CD4-positive, alpha-beta memory T cell (primary cell): Measurements from ENCODE around the gene TVP23B. TPM values are rescaled to one million over a fixed set of nuclear protein-coding genes. Genes with fewer than 3 reads are reported as not detected.
"Not testable (repeated sequence)": the region's sequence is repeated elsewhere in the genome, so short reads cannot be mapped to it uniquely, and the experiment has no call there.

Experiments
- CTCF ChIA-PET: fragments of 350-600 bp; sonication (Branson Sonifier 250); formaldehyde crosslinking; loops from one replicate; lab custom pipeline; 2021; ENCODE audit warnings: inconsistent platforms; ENCODE audit not compliant: partially characterized antibody; lab: Charles Lee
- POLR2A ChIA-PET: fragments of 350-600 bp; sonication (Branson Sonifier 250); formaldehyde crosslinking; loops from one replicate; lab custom pipeline; 2021; ENCODE audit not compliant: partially characterized antibody; lab: Charles Lee
- DNase-seq, 5 donors: peaks; one replicate each; pipeline versions ENCODE4 v3.0.0 to v3.0.0-alpha.2; 2020 to 2022; ENCODE audit warnings: mixed read lengths in 1 of 5
- H3K27ac ChIP-seq: one replicate; pipeline ENCODE4 v1.7.0; 2013; ENCODE audit warnings: low read depth, low read length
- H3K27me3 ChIP-seq: 2 replicates; pipeline ENCODE4 v1.7.0; 2013; ENCODE audit warnings: mild to moderate bottlenecking, low read length, moderate library complexity; ENCODE audit not compliant: insufficient read depth
- H3K36me3 ChIP-seq: 2 replicates; pipeline ENCODE4 v1.7.0; 2013; ENCODE audit warnings: mild to moderate bottlenecking, low read length, moderate library complexity; ENCODE audit not compliant: insufficient read depth
- H3K4me1 ChIP-seq: 2 replicates; pipeline ENCODE4 v1.7.0; 2013; ENCODE audit warnings: mild to moderate bottlenecking, low read length, moderate library complexity; ENCODE audit not compliant: insufficient read depth
- H3K4me3 ChIP-seq, 2 donors: one replicate each; pipeline ENCODE4 v1.7.0; 2013; ENCODE audit warnings: low read length in 2 of 2, mild to moderate bottlenecking in 1 of 2
- H3K9me3 ChIP-seq, 2 donors: one replicate each; pipeline ENCODE4 v1.7.0; 2013; ENCODE audit warnings: low read length in 2 of 2, control low read depth in 1 of 2; ENCODE audit not compliant: control insufficient read depth in 1 of 2
- H3K27ac Mint-ChIP-seq, 7 donors: one replicate each; pipeline ENCODE4 v1.8.0; 2020 to 2021; ENCODE audit warnings: mixed read lengths in 7 of 7, mild to moderate bottlenecking in 6 of 7, inconsistent platforms in 3 of 7, moderate library complexity in 3 of 7
- H3K27me3 Mint-ChIP-seq, 2 donors: one replicate each; pipeline ENCODE4 v1.8.0; 2020 to 2021; ENCODE audit warnings: mixed read lengths in 2 of 2
- H3K36me3 Mint-ChIP-seq, 2 donors: one replicate each; pipeline ENCODE4 v1.8.0; 2020 to 2021; ENCODE audit warnings: mixed read lengths in 2 of 2, inconsistent platforms in 1 of 2, mild to moderate bottlenecking in 1 of 2
- H3K4me1 Mint-ChIP-seq, 4 donors: one replicate each; pipeline ENCODE4 v1.8.0; 2020 to 2021; ENCODE audit warnings: mixed read lengths in 4 of 4, mild to moderate bottlenecking in 1 of 4
- H3K4me3 Mint-ChIP-seq, 8 donors: one replicate each; pipeline ENCODE4 v1.8.0; 2020 to 2021; ENCODE audit warnings: mixed read lengths in 8 of 8, mild to moderate bottlenecking in 7 of 8, moderate library complexity in 6 of 8, inconsistent platforms in 3 of 8
- H3K9me3 Mint-ChIP-seq, 8 donors: one replicate each; pipeline ENCODE4 v1.8.0; 2020 to 2021; ENCODE audit warnings: mixed read lengths in 8 of 8, mild to moderate bottlenecking in 5 of 8, inconsistent platforms in 3 of 8, moderate library complexity in 1 of 8
- intact Hi-C: fragments of 100-400 bp; cut with micrococcal nuclease; formaldehyde crosslinking; loops from one replicate; pipeline ENCODE4 v1.15.1; 2023
- polyA plus RNA-seq, 2 donors: library from polyadenylated mRNA; unstranded; fragments of 300-500 nt; fragmentation: Illumina TruSeq; gene quantifications; one replicate each; pipeline ENCODE4 v1.2.3, GENCODE V29; 2021
- total RNA-seq, 2 experiments: library from RNA; stranded (reverse); gene quantifications; one replicate each; pipeline ENCODE4 v1.2.3, GENCODE V29; 2021

TVP23B gene
- 10 to 100 TPM; 37.3 to 38.6 TPM for total RNA-seq
- polyA plus RNA-seq, result 10 to 100 TPM; 53.0 to 69.0 TPM

GRCh38 chr17:18780991-18781718 is at the start of gene TVP23B:
Gene TVP23B, plus strand, starts transcription at chr17:18781183. Its CDS starts 111 bp downstream, at chr17:18781294.
- peak; percentile 87 to 95 (median 89) for DNase-seq
- H3K27ac ChIP-seq, result peak within 1 kb of the TSS; percentile 72
- intact Hi-C loops, result loop anchor here (2.0 kb wide), 1 partner anchor 76 kb away; no protein-coding TSS in a partner anchor
- H3K4me3 ChIP-seq, result peak within 1 kb of the TSS; percentile 36 to 44
- H3K36me3 ChIP-seq, CTCF ChIA-PET, H3K9me3 Mint-ChIP-seq, H3K27me3 Mint-ChIP-seq, POLR2A ChIA-PET, H3K9me3 ChIP-seq, H3K27me3 ChIP-seq: not testable (repeated sequence)
- H3K27ac Mint-ChIP-seq, result peak within 1 kb of the TSS; percentile 96 to 98 (median 98)
- H3K4me1 ChIP-seq, result peaks cover 11% of the 10 kb centered on the region
- peaks cover 0 to 11% of the 10 kb centered on the region in 2 donors for H3K36me3 Mint-ChIP-seq
- peak within 1 kb of the TSS; percentile 91 to 96 (median 93) for H3K4me3 Mint-ChIP-seq
- H3K4me1 Mint-ChIP-seq, result peaks cover 18 to 32% (median 23%) of the 10 kb centered on the region in 4 donors

GRCh38 chr17:18732438-18732837 is 48.5 kb upstream of the TVP23B start:
- DNase-seq, H3K36me3 ChIP-seq, H3K9me3 Mint-ChIP-seq, H3K4me1 ChIP-seq, H3K36me3 Mint-ChIP-seq, H3K27ac Mint-ChIP-seq, H3K27me3 Mint-ChIP-seq, H3K4me3 ChIP-seq, H3K27ac ChIP-seq, H3K27me3 ChIP-seq, H3K9me3 ChIP-seq, H3K4me3 Mint-ChIP-seq, CTCF ChIA-PET, intact Hi-C loops, POLR2A ChIA-PET, H3K4me1 Mint-ChIP-seq: not testable (repeated sequence)

GRCh38 chr17:18733350-18733749 is 47.6 kb upstream of the TVP23B start:
- H3K36me3 ChIP-seq, H3K4me1 ChIP-seq, POLR2A ChIA-PET, H3K4me3 Mint-ChIP-seq, CTCF ChIA-PET, H3K27ac ChIP-seq, H3K9me3 Mint-ChIP-seq, H3K27me3 ChIP-seq, intact Hi-C loops, H3K4me1 Mint-ChIP-seq, DNase-seq, H3K27me3 Mint-ChIP-seq, H3K4me3 ChIP-seq, H3K27ac Mint-ChIP-seq, H3K36me3 Mint-ChIP-seq, H3K9me3 ChIP-seq: not testable (repeated sequence)

GRCh38 chr17:18739616-18740391 is 41.2 kb upstream of the TVP23B start:
- POLR2A ChIA-PET, H3K4me3 ChIP-seq, intact Hi-C loops, H3K9me3 ChIP-seq, H3K9me3 Mint-ChIP-seq, H3K4me1 Mint-ChIP-seq, H3K36me3 ChIP-seq, H3K36me3 Mint-ChIP-seq, H3K27me3 ChIP-seq, DNase-seq, H3K4me1 ChIP-seq, H3K27ac ChIP-seq, CTCF ChIA-PET, H3K27me3 Mint-ChIP-seq, H3K27ac Mint-ChIP-seq, H3K4me3 Mint-ChIP-seq: not testable (repeated sequence)

- H3K36me3 ChIP-seq, H3K4me3 Mint-ChIP-seq, H3K27ac Mint-ChIP-seq, H3K27me3 ChIP-seq, H3K27ac ChIP-seq, intact Hi-C loops, CTCF ChIA-PET, H3K36me3 Mint-ChIP-seq, DNase-seq, H3K9me3 ChIP-seq, POLR2A ChIA-PET, H3K4me3 ChIP-seq, H3K27me3 Mint-ChIP-seq, H3K4me1 Mint-ChIP-seq, H3K4me1 ChIP-seq, H3K9me3 Mint-ChIP-seq: not testable (repeated sequence)
These were observed 39.8 kb upstream of the TVP23B start for GRCh38 chr17:18741228-18741627.

- H3K36me3 ChIP-seq, H3K4me1 ChIP-seq, H3K27ac Mint-ChIP-seq, H3K9me3 Mint-ChIP-seq, CTCF ChIA-PET, H3K27me3 Mint-ChIP-seq, H3K27me3 ChIP-seq, DNase-seq, H3K4me3 ChIP-seq, H3K27ac ChIP-seq, H3K9me3 ChIP-seq, H3K4me1 Mint-ChIP-seq, POLR2A ChIA-PET, H3K36me3 Mint-ChIP-seq, intact Hi-C loops, H3K4me3 Mint-ChIP-seq: not testable (repeated sequence)
These were observed 37.1 kb upstream of the TVP23B start, which contains the start of gene FBXW10 for GRCh38 chr17:18743699-18744421. Gene FBXW10, plus strand, starts transcription at chr17:18744054. Its CDS starts 191 bp downstream, at chr17:18744245.

- H3K27me3 ChIP-seq, H3K4me3 Mint-ChIP-seq, intact Hi-C loops, DNase-seq, H3K36me3 ChIP-seq, H3K27me3 Mint-ChIP-seq, H3K27ac Mint-ChIP-seq, H3K9me3 Mint-ChIP-seq, POLR2A ChIA-PET, H3K4me1 Mint-ChIP-seq, H3K36me3 Mint-ChIP-seq, H3K4me1 ChIP-seq, H3K9me3 ChIP-seq, H3K27ac ChIP-seq, H3K4me3 ChIP-seq, CTCF ChIA-PET: not testable (repeated sequence)
These were observed 36.3 kb upstream of the TVP23B start for GRCh38 chr17:18744726-18745125.
